Mononuclear cell (primary cell): Measurements from ENCODE around the gene RAP1GAP. TPM values are rescaled to one million over a fixed set of nuclear protein-coding genes. Genes with fewer than 3 reads are reported as not detected.
"Not testable (repeated sequence)": the region's sequence is repeated elsewhere in the genome, so short reads cannot be mapped to it uniquely, and the experiment has no call there.

Experiments used
- H3K27me3 ChIP-seq: 2 replicates; pipeline ENCODE4 v1.6.0; 2011; ENCODE audit warnings: low read length, control low read depth; ENCODE audit not compliant: insufficient read depth
- H3K4me1 ChIP-seq: 2 replicates; pipeline ENCODE4 v1.5.1; 2011; ENCODE audit warnings: mild to moderate bottlenecking, low read length, control low read depth; ENCODE audit not compliant: insufficient read depth
- H3K4me3 ChIP-seq: 2 replicates; pipeline ENCODE4 v1.5.1; 2011; ENCODE audit warnings: mild to moderate bottlenecking, low read length, moderate library complexity
- H3K9me3 ChIP-seq: 2 replicates; pipeline ENCODE4 v1.5.1; 2011; ENCODE audit warnings: low read depth, mild to moderate bottlenecking, control low read depth, low read length
- total RNA-seq: library from RNA; depleted of rRNA; stranded (reverse); fragments of >200 nt; gene quantifications from one replicate; pipeline ENCODE4 v1.2.3, GENCODE V29; 2012

The RAP1GAP gene
- total RNA-seq, 1 donor: 0.10 TPM

DNA sequence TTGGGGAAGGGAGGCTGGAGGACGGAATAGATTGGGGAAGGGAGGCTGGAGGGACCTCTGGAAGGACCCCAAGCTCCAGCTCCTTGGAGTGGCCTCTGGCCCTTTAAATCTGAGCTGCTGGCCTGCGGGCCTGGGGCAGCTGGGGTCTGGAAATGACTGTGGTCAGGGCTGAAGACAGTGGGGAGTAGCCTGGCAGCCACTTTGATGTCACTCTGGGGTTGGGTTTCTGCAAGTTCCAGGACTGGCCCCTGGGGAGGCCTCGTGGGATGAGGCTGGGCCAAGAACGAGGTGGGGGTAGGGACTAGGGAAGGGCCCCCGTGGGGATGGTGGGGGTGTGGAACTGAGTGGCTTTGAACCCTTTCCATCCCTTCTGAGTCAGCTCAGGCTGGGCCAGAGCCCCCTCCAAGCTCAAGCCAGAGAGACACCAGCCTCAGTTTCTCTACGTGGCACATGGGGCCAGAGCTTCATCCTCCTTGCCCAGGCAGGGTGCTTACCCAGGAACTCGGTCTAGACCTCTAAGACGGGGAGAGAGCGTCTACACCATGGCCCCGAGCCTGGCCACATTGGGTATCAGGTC, 100.3 kb downstream of the RAP1GAP start:
- no peak overlapping the region for H3K4me3 ChIP-seq

DNA sequence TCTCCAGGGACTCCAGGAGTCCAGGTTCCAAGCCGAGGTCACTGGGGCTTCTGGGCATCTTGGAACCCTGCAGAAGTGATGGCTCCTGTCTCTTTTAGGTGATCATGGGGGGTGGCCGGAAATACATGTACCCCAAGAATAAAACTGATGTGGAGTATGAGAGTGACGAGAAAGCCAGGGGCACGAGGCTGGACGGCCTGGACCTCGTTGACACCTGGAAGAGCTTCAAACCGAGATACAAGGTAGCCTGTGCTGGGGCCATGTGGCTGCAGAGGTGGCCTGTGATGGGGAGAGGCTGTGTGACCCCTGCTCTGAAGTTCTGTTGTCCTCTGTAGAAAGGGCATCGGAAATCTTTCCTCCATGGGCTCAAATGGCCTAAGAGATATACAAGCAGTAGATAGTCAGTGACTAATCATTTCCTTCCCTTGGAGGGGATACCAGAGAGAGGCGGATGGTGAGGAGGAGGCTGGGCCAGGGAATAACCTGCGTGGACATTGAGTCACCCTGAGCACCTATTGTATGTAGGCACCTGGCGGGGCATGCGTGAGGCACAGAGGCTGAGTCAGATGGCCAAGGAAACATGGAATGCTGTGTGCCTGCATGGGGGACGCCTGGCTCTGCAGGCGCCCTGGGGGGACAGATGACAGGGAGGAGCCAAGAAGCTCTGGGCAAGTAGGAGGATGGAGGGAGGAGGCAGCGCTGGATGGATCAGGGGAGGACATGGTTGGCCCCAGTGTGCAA, 101.0 kb downstream of the RAP1GAP start:
- H3K4me1 ChIP-seq: no peaks in the 10 kb centered on the region
- no peak overlapping the region for H3K4me3 ChIP-seq
- H3K9me3 ChIP-seq: no peaks in the 10 kb centered on the region
- no peaks in the 10 kb centered on the region for H3K27me3 ChIP-seq

More for the DNA sequence above, 100.3 kb downstream of the RAP1GAP start:
- no peaks in the 10 kb centered on the region for H3K4me1 ChIP-seq
- no peaks in the 10 kb centered on the region for H3K9me3 ChIP-seq
- no peaks in the 10 kb centered on the region for H3K27me3 ChIP-seq

DNA sequence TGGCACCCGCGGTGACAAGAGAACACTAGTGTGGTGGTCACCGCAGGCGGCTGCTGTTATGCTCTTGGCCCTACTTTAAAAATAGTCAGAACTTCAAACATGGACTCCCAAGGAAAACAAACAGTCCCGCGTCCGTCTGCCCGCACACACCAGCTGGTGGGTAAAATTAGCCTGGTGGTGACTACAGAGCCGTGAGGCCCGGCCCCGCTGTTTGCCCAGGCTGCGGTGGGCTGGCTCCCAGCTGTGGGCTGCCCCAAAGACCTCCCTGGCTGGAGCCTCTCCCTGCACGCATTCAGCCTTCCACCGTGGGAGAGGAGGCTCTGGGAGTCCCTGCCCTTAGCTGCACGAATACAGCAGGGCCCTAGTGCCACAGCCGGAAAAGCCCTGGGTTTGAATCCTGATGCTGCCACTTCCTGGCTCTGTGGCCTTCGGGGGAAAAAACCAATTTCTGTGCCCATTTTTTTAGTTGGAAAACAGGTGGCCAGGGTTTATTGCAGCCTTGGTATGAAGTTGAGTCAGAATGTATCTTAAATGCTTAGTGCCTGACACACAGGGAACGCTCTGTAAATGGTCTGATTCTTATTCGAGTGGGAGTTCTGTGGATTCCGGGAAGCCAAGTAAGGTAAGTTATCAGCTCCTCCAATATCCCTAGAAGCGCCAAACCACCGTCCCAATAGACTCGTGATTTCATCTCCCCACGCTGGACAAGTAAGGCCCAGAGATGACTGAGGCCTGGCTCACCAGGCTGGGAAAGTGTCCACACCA, 101.7 kb downstream of the RAP1GAP start:
- no peak overlapping the region for H3K4me3 ChIP-seq
- no peaks in the 10 kb centered on the region for H3K27me3 ChIP-seq
- H3K9me3 ChIP-seq: no peaks in the 10 kb centered on the region
- H3K4me1 ChIP-seq: no peaks in the 10 kb centered on the region

DNA sequence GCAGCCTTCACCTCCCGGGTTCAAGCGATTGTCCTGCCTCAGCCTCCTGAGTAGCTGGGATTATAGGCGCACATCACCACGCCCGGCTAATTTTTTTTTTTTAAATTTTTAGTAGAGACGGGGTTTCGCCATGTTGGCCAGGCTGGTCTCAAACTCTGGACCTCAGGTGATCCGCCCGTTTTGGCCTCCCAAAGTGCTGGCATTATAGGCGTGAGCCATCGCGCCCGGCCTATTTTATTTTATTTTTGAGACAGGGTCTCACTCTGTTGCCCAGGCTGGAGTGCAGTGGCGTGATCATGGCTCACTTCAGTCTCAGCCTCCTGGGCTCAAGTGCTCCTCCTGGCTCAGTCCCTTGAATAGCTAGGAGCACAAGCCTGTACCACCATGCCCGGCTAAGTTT, 102.8 kb downstream of the RAP1GAP start:
- H3K9me3 ChIP-seq, H3K27me3 ChIP-seq, H3K4me1 ChIP-seq, H3K4me3 ChIP-seq: not testable (repeated sequence)

DNA sequence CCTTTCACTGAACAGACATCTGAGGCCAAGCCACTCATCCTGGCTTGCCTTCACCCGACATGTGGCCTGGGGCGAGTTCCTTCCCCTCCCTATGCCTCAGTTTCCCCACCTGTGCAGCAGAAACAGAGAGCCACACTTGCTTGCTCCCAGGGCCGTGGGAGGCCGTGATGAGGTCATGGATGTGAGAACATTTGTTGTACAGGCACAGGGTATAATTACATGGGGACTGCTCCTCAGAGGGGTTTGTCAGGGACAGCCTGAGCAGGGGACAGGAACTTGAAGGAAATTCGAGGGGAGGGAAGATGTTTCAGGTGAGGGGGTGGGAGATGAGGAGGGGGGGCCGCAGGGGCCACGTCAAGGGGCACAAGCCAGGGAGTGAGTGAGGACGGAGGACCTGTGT, 103.9 kb downstream of the RAP1GAP start:
- no peaks in the 10 kb centered on the region for H3K27me3 ChIP-seq

DNA sequence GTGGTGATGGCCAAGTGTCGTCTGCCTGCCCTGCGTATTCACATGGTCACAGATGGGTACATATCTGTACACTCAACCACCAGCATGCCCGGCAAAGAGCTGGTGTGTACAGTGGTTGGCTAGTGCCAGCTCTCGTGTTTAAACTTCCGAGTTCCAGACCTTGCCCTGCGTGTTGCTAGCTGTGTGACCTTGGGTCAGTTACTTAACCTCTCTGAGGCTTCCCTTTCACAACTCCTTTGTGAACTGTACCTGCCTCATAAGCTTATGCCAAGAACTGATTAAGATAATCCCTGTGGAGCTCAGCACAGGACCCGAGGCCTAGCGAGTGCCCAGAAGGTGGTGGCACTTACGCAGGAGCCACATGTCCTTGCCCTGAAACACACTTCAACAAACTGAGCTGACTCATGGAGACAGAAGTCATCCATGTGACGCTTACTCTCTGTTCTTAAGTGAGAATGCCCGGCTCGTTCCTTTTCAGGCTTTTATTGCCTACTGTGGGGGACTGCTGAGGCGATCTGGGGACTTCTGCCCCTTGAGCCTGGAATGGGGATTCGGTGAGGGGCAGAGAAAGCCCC, 104.5 kb downstream of the RAP1GAP start:
- Histone ChIP-seq H3K4me1 (no peaks in the 10 kb centered on the region), H3K27me3 (no peaks in the 10 kb centered on the region), H3K9me3 (no peaks in the 10 kb centered on the region), H3K4me3 (no peak overlapping the region)

More for the DNA sequence above, 103.9 kb downstream of the RAP1GAP start:
- no peak overlapping the region for H3K4me3 ChIP-seq
- H3K4me1 ChIP-seq: no peaks in the 10 kb centered on the region
- H3K9me3 ChIP-seq: no peaks in the 10 kb centered on the region

DNA sequence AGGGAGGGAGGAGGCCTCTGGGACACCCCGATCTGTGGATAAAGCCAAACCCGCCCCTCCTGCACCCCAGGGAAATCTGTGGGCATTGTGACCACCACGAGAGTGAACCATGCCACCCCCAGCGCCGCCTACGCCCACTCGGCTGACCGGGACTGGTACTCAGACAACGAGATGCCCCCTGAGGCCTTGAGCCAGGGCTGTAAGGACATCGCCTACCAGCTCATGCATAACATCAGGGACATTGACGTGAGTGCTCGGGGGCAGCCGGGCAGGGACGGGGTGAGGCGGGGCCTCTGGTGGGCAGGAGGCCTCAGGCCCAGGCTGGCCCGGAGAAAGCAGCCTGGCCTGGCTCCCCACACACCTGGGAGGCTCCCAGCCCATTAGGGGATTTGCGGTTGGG, 105.2 kb downstream of the RAP1GAP start:
- Histone ChIP-seq H3K4me3 (no peak overlapping the region), H3K4me1 (no peaks in the 10 kb centered on the region), H3K27me3 (no peaks in the 10 kb centered on the region), H3K9me3 (no peaks in the 10 kb centered on the region)

DNA sequence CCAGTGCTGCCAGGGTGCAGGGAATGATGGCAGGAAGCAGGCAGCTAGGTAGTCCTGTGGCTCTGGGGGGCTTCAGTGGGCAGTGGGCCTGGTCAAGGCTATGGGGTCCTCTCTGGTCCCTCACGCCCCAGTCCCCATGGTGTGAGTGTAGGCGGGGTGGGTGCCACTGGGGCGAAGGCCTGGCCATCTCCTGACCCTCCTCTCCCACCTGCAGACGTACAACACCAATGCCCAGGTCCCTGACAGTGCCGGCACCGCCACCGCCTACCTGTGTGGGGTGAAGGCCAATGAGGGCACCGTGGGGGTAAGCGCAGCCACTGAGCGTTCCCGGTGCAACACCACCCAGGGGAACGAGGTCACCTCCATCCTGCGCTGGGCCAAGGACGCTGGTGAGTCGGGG, 106.3 kb downstream of the RAP1GAP start:
- Histone ChIP-seq H3K4me1 (no peaks in the 10 kb centered on the region), H3K27me3 (no peaks in the 10 kb centered on the region), H3K4me3 (no peak overlapping the region), H3K9me3 (no peaks in the 10 kb centered on the region)

DNA sequence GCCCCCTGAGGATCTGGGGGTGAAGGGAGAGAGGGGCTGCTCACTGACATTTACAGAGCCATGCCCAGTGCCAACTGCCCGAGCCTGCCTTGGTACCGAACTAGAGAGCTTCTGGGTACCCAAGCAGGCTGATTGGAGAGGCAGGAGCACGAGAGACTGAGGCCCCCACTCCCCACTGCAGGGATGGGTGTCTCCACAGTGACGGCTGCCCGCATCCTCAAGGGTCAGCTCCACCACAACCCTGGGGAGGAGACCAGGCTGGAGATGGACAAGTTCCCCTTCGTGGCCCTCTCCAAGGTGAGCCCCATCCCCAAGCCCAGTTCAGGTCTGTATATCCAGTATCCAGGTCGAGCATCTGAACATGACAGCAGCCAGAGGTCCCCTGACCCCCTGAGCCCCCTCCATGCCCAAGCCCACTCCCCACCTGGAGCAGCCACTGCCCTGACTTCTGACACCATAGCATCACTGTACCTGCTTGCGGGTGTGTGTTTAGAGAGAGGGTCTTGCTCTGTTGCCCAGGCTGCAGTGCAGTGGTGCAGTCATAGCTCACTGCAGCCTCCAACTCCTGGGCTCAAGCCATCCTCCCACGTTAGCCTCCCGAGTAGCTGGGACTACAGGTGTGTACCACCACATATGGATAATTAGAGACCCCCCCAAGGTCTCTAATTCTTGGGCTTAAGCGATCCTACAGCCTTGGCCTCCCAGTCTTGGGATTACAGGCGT, 108.1 kb downstream of the RAP1GAP start:
- H3K4me3 ChIP-seq: no peak overlapping the region
- H3K27me3 ChIP-seq: no peaks in the 10 kb centered on the region
- H3K4me1 ChIP-seq: no peaks in the 10 kb centered on the region
- no peaks in the 10 kb centered on the region for H3K9me3 ChIP-seq

DNA sequence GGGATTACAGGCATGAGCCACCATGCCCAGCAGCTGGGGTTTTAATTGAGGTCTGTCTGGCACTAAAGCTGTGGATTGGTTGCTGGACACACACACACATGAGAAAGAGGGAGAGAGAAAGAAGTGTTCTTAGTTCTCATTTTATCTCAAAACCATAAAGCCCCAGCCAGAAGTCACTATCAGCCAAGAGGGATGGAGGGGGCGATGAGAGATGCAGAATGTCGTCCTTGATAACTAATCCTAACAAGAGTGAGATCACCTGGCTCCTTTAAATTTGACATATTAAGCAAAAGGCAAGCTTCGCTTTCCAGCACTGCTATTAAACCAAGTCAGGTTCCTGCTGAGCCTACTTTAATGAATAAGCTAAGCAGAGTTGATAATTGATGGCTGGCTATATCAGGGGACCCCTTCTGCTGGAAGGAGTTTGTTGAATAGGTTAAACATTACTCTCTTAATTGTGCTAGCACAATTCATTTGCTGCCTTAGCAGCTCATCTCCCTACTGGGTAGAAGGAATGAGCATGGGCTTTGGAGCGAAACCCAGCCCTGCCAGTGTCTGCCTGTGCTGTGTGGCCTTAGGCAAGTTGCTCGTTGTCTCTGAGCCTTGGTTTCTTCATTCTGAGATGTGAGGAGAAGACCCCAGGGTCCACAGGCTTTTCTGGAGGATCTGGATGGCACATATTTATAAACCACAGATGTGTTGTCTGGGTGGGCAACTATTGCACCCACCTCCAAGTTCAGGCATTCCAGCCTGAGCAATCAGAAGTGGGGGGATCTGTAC, 109.2 kb downstream of the RAP1GAP start:
- Histone ChIP-seq H3K27me3 (no peaks in the 10 kb centered on the region), H3K4me1 (no peaks in the 10 kb centered on the region), H3K4me3 (no peak overlapping the region), H3K9me3 (no peaks in the 10 kb centered on the region)

DNA sequence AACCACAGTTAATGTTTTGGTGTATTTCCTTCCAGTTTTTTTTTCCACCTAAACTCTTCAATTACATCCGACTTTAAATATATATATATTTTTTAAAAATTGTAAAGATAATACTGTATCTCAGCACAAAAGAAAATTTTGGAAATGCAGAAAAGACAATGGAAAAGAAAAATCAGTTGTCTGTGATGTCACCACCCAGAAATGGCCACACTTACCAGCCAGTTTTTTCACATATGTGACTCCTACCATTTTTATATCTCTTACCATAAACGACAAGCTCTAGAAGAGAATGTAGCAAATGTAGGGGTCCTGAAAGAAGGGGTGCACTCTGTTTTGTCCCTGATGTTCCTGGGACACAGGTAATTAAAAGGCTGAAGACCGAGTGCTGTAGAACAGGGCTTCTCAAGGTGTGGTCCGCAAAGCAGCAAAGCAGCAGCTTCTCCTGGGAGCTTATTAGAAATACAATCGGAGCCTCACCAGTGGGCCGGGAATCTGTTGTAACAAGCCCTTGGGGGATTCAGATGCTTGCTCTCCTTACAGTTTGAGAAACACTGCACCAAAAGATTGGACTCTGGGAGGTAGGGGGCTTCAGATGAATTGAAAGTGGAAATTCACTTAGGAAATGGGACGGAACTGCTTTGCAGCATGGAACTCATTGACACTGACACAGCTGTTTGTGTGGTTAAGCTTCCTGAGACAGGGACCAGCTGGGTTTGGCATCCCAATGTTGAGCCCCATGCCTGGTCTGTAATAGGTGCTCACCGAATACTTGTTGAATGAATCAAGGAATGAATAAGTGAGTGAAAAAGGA, 115.8 kb downstream of the RAP1GAP start:
- H3K27me3 ChIP-seq: peaks cover 4% of the 10 kb centered on the region

DNA sequence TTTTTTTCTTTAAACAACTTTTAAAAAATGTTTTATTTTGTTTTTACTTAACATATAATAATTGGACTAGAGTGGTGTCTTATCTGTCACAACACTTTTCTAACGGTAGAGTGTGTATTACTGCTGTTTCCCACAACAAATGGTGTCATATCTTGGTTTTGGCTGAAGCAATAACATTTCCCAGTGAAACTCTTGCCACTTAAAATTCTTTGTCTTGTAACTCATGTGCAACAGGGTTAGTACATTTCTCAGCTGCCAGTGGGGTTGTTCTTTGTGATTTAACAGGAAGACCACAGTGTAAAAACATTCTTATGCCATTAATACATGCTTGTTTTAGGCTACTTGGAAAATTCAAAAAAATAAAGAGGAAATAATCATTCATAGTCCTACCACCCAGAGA, 116.4 kb downstream of the RAP1GAP start:
- H3K4me1 ChIP-seq: peaks cover 26% of the 10 kb centered on the region
- peaks cover 4% of the 10 kb centered on the region for H3K27me3 ChIP-seq
- no peak overlapping the region for H3K4me3 ChIP-seq
- H3K9me3 ChIP-seq: no peaks in the 10 kb centered on the region

More for the DNA sequence above, 115.8 kb downstream of the RAP1GAP start:
- Histone ChIP-seq H3K9me3 (no peaks in the 10 kb centered on the region), H3K4me3 (no peak overlapping the region), H3K4me1 (peaks cover 26% of the 10 kb centered on the region)

DNA sequence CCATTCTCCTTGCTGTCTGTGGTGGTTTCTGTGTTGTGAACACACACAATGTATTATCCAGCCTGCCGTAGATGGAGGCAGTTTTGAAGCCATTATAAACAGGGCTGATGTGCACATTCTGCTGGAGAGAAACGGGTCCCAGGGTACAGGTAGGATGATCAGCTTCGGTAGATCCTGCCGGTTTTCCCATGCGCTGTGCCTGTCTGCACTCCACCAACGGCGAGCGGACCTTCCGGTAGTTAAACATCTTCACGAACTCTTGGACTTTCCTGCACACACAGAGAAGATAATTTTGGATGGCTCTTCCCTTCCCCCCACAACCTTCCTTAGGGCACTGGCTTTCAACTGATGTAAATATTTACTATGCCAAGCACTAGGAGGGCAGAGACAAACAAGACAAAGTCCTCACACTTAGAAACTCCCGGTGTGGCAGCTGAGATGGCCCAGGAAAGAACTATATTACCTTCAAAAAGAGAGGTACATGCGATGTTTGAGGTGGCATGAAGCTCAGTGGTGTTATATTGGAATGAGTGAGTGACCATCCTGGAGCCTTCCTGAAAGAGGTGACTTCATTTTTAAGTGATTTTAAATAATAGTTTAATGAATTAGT, 118.2 kb downstream of the RAP1GAP start:
- peaks cover 36% of the 10 kb centered on the region for H3K4me1 ChIP-seq
- no peak overlapping the region for H3K4me3 ChIP-seq
- H3K9me3 ChIP-seq: no peaks in the 10 kb centered on the region
- H3K27me3 ChIP-seq: peaks cover 4% of the 10 kb centered on the region
